ENCODE measurements around the gene ARID2.

DNA sequence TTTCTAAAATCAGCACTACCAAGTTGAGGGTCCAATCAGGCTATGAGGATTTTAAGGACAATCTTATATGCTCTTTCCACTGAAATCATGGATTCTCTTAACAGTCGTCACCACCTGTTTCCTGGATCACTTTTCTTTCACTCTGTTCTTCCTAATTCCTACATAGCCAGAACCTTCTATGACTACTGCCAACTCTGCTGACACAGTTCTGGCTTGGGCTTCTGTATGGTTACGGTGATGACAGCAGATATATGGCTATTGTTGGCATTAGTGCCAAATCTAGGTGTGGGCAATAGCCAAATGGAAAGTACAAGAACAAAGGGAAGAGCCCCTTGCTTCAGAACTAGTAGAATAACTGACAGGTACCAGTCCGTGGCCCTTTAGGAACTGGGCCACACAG, 124.0 kb downstream of the ARID2 start:
- TF ChIP-seq, protein P1, sequence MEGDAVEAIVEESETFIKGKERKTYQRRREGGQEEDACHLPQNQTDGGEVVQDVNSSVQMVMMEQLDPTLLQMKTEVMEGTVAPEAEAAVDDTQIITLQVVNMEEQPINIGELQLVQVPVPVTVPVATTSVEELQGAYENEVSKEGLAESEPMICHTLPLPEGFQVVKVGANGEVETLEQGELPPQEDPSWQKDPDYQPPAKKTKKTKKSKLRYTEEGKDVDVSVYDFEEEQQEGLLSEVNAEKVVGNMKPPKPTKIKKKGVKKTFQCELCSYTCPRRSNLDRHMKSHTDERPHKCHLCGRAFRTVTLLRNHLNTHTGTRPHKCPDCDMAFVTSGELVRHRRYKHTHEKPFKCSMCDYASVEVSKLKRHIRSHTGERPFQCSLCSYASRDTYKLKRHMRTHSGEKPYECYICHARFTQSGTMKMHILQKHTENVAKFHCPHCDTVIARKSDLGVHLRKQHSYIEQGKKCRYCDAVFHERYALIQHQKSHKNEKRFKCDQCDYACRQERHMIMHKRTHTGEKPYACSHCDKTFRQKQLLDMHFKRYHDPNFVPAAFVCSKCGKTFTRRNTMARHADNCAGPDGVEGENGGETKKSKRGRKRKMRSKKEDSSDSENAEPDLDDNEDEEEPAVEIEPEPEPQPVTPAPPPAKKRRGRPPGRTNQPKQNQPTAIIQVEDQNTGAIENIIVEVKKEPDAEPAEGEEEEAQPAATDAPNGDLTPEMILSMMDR (IDR thresholded peaks at IDR 0.05; ENCODE audit: poor library complexity, severe bottlenecking) = no peak
- TF ChIP-seq EP300 (conservative IDR thresholded peaks at IDR 0.05; ENCODE audit: poor library complexity, severe bottlenecking) (no peak), EZH2 (IDR thresholded peaks at IDR 0.05; ENCODE audit: borderline replicate concordance, insufficient read depth, low read length, poor library complexity, severe bottlenecking) (no peak)

Data from neural cell (in vitro differentiated cells).